Anterior cingulate cortex (tissue), 58 donors: ENCODE results near the gene MED13L.
A peak's percentile ranks its signal among the peaks of the same experiment; 100 is the strongest.

Source experiments
- DNase-seq, 58 donors: peaks; one replicate each; lab custom pipeline; 2025; lab: John Stamatoyannopoulos, UW

The MED13L gene

GRCh38 chr12:116217045-116217735, 60.3 kb downstream of the MED13L start:
- DNase-seq: no peak

GRCh38 chr12:116216022-116216756, 61.3 kb downstream of the MED13L start:
- DNase-seq: no peak

DNA sequence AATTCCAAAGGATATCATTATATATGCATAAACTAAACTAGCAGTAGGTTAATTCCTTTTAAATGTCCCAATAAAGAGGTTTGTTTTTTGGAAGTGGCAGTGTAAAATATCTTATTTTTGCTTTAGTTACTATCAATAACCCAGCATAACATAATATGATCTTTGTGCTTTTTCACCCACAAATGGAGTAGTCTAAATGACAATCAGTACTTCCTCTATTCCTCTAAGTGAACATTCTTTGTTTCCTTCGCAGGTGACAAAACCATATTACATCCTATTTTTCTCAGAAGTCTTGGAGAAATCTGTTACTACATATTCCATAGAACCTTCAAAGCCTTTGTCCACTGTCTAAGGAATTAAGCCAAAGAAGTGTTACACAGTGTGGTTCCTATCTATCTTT, 62.5 kb downstream of the MED13L start:
- DNase-seq: no peak

DNA sequence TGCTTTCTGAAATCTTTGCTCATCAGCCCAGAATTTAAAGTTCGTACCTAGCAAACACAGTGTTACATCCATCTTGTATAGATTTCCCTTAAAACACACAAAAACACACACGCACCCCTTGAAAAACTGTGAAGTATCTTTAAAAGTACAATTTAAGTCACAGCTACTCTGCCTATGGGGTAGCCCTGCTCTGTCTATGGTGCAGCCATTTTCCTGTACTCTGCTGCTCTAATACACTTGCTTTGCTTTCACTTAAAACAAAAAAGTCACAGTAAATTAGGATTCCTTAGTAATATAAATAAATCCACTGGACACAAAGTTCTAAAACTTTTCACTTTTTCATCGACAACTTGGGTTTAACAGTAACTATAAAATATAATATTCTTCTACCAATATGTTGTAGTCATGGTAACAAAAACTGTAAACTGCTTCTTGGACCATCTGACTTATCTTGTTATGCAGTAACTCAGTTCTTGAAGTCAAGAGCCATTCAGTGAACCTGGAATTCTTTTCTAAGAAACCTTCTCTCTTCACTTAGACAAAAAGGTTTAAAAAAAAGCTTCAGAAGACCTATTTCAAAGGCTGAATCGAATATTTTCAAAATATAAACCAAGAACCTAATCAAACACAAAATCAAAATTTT, 63.5 kb downstream of the MED13L start:
- DNase-seq: no peak

GRCh38 chr12:116213014-116213413, 64.5 kb downstream of the MED13L start:
- DNase-seq: no peak

GRCh38 chr12:116210762-116211161, 66.7 kb downstream of the MED13L start:
- DNase-seq: no peak

- DNase-seq: no peak
These were observed 67.4 kb downstream of the MED13L start for GRCh38 chr12:116210131-116210530.

DNA sequence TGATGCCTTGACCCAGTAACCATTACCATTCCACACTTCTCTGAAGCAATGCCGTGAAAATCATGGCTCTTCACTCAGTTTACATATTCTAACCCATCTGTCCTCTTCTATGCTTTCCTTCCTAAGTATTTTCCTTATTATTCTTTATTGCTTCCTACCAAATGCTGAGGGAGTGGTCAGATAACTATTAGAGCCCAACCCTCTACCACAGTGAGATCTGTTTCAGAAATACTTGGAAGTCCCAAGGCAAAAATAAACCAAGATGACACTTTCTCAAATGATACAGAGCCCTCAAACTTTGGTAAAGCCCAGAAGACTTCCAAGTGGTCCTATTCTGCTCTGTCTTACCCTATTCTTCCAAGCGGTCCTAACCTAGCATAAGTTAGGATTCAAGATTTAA, 68.0 kb downstream of the MED13L start:
- no peak for DNase-seq

DNA sequence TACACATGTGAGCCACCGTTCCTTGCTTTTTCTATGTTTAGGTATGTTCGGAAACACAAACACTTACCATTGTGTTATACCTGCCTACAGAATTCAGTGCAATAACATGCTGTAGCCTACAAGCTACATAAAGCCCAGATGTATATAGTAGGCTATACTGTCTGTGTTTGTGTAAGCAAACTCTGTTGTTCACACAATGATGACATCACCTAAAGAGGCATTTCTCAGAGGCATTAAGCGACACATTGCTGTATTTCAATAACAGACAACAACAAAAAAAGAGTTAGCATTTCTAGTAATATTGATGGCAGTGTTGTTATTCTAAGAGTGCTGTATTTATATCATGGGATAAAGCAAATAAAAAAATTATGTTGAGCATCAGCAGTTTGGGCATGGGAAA, 70.2 kb downstream of the MED13L start:
- DNase-seq: no peak

GRCh38 chr12:116206828-116207227, 70.7 kb downstream of the MED13L start:
- DNase-seq: no peak

DNA sequence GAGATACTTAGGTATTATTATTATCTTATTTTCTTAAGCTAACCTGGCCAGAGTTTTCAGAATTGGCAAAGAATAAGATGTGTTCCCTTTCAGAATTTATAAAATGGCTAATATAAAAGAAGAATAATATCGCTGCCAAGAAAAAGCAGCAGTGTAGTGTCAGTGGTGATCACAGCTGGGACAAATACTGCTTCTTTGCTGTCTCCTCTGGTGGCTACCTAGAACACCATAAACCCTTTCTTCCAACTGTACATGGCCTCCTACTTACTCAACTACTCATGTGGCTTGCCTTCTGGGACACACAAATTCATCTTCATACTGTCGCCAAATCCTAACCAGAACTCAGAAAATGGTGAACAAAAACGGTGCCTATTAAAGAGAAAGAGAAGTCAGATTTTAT, 72.7 kb downstream of the MED13L start:
- DNase-seq: no peak

GRCh38 chr12:116204169-116204568, 73.3 kb downstream of the MED13L start:
- DNase-seq: no peak

GRCh38 chr12:116202940-116203339, 74.6 kb downstream of the MED13L start:
- no peak for DNase-seq

DNA sequence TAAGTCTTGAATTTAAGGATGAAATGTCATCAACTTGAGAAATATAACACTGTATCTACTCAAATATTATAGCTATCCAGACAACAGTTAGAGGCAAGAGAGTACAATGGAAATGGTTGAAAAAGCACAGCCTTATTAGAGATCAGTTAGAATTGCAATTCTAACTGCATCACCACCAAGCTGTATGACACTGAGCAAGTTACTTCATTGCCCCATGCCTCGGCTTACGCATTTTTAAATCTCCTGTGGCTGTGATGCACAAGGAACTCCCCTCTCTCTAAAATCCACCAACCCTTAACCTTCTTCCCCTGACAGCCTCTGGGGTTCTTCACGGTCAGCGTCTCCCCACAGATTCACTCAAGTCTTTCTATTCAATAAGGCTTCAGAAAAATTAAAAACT, 75.1 kb downstream of the MED13L start:
- DNase-seq: peak in 1 of 58 donors; percentile 15

DNA sequence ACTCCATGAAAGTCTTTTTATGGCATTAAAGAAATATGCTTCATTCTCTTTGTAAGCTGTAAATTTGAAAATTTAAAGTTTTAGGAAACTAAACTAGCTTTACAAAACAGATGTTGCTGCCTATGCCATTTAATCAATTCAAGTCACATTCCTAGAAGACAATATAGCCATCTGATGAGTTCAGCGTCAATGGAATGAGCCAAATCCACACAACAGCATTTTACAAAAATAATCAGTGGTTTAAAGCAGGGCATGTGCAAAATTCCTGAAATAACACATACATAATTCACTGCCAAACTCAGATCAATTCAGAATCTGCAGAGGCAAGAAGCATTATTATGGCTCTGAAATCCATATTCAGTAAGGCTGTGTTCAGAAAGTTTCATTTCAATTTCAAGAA, 75.6 kb downstream of the MED13L start:
- DNase-seq: no peak

- no peak for DNase-seq
These were observed 76.1 kb downstream of the MED13L start for GRCh38 chr12:116201359-116201758.

GRCh38 chr12:116200812-116201211, 76.7 kb downstream of the MED13L start:
- no peak for DNase-seq

GRCh38 chr12:116199160-116199706, 78.3 kb downstream of the MED13L start:
- no peak for DNase-seq

- DNase-seq: peak in 1 of 58 donors; percentile 16
These were observed 80.5 kb downstream of the MED13L start for GRCh38 chr12:116196752-116197718.

DNA sequence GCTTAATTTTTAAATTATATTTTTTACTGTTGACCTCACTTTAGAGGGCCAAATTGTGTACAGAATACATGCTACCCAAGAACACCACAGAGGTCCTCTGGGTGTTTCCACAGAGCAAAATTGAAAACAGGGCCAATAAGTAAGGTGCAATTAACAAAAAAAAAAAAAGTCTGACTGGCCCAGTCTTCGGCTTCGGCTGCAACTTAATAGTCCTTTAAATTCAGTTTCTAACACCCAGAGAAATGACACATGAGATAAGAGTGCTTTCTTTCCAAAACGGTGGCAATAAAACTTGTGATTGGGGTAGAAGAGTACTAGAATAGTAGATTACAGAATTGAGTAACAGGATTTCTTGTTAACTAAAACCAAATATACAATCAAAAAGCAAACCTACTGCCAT, 81.3 kb downstream of the MED13L start:
- no peak for DNase-seq
